ENCODE results near the gene PTGR3. TPM values are rescaled to one million over a fixed set of nuclear protein-coding genes. Genes with fewer than 3 reads are reported as not detected.

PTGR3 gene
- total and polyA plus RNA-seq, 4 donors, result 6.8 to 18.7 (median 11.4) TPM

DNA sequence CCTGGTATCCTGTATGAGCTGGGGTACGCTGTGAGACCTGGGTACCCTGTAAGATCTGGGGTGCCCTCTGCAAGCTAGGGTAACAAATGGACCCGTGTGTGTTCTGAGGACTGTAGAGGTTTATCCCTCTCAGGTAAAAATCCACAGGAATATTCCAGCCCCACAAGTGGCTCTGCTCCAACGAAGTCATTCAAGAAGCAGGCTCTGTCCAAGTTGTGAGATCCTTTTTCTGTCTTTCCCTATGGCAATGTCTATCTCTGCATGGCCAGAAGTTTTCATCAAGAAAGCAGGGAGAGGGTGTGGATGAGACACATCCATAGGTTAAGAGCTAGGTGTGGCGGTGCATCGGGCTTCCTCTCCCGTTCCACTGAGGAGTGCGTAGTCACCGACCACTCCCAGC is 43.0 kb downstream of the PTGR3 start:
- Histone ChIP-seq H3K36me3 (ENCODE audit: control insufficient read depth in 4 of 4, insufficient read depth in 3 of 4, low read depth in 1 of 4, low read length in 3 of 4) (no peaks in the 10 kb centered on the region), H3K9ac (ENCODE audit: low read depth in 1 of 2, low read length in 2 of 2) (no peak overlapping the region), H3K27me3 (ENCODE audit: control insufficient read depth in 4 of 4, insufficient read depth in 4 of 4, low read length in 3 of 4) (no peaks in the 10 kb centered on the region), H3K9me3 (ENCODE audit: control insufficient read depth in 4 of 4, low read length in 3 of 4) (no peaks in the 10 kb centered on the region), H3K27ac (ENCODE audit: low read depth in 1 of 2, low read length in 2 of 2) (no peak overlapping the region), H3K4me3 (ENCODE audit: low read depth in 1 of 3, low read length in 3 of 3) (no peak overlapping the region), H3K4me1 (ENCODE audit: control insufficient read depth in 4 of 4, insufficient read depth in 4 of 4, low read length in 3 of 4) (peaks cover 0 to 5% (median 0%) of the 10 kb centered on the region in 4 donors)
- WGBS, result 91% methylated on average over 8 of the region's 8 CpGs
- TF ChIP-seq RAD21 (IDR thresholded peaks at IDR 0.05) (no peak), TAF1 (conservative IDR thresholded peaks at IDR 0.05) (no peak)
- no peak for DNase-seq (ENCODE audit: low spot score)

DNA sequence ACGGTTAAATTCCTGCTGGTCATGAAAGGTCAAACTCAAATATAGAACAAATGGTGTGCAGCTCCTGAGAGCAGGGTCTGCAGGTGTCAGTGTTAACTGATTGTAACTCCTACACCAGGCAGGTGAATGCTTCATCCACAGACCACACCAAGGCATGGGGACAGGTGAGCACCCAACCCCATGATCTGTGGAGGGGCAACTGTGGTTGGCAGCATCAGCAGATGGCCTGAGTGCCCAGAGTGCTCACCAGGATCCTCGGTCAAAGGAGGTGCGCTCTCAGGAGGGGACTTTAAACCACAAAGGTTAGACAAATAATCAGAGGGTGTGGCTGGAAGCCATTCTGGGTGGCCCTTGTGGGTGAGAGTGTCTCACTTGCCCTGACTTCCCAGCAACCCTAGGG is 44.5 kb downstream of the PTGR3 start:
- no peak for TF ChIP-seq EGR1 (IDR thresholded peaks at IDR 0.05; ENCODE audit: low read depth in 2 of 2)
- TF ChIP-seq, protein P1, sequence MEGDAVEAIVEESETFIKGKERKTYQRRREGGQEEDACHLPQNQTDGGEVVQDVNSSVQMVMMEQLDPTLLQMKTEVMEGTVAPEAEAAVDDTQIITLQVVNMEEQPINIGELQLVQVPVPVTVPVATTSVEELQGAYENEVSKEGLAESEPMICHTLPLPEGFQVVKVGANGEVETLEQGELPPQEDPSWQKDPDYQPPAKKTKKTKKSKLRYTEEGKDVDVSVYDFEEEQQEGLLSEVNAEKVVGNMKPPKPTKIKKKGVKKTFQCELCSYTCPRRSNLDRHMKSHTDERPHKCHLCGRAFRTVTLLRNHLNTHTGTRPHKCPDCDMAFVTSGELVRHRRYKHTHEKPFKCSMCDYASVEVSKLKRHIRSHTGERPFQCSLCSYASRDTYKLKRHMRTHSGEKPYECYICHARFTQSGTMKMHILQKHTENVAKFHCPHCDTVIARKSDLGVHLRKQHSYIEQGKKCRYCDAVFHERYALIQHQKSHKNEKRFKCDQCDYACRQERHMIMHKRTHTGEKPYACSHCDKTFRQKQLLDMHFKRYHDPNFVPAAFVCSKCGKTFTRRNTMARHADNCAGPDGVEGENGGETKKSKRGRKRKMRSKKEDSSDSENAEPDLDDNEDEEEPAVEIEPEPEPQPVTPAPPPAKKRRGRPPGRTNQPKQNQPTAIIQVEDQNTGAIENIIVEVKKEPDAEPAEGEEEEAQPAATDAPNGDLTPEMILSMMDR (IDR thresholded peaks at IDR 0.05; ENCODE audit: low read depth, low read length, missing input control), result no peak
- TF ChIP-seq YY1 (IDR thresholded peaks at IDR 0.05), result no peak
- no peak for TF ChIP-seq HNF4A (conservative IDR thresholded peaks at IDR 0.05)
- TF ChIP-seq FOXA1 (IDR thresholded peaks at IDR 0.05), result no peak
- TF ChIP-seq, protein P2, sequence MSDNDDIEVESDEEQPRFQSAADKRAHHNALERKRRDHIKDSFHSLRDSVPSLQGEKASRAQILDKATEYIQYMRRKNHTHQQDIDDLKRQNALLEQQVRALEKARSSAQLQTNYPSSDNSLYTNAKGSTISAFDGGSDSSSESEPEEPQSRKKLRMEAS (IDR thresholded peaks at IDR 0.05), result no peak
- TF ChIP-seq FOXA2 (IDR thresholded peaks at IDR 0.05), result no peak
- TF ChIP-seq, protein P3, sequence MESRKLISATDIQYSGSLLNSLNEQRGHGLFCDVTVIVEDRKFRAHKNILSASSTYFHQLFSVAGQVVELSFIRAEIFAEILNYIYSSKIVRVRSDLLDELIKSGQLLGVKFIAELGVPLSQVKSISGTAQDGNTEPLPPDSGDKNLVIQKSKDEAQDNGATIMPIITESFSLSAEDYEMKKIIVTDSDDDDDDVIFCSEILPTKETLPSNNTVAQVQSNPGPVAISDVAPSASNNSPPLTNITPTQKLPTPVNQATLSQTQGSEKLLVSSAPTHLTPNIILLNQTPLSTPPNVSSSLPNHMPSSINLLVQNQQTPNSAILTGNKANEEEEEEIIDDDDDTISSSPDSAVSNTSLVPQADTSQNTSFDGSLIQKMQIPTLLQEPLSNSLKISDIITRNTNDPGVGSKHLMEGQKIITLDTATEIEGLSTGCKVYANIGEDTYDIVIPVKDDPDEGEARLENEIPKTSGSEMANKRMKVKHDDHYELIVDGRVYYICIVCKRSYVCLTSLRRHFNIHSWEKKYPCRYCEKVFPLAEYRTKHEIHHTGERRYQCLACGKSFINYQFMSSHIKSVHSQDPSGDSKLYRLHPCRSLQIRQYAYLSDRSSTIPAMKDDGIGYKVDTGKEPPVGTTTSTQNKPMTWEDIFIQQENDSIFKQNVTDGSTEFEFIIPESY (IDR thresholded peaks at IDR 0.05), result no peak
- no peak for TF ChIP-seq SP1 (IDR thresholded peaks at IDR 0.05)
- TF ChIP-seq JUND (IDR thresholded peaks at IDR 0.05), result no peak
- no peak for TF ChIP-seq GABPA (IDR thresholded peaks at IDR 0.05 in 1 of 2, conservative IDR thresholded peaks at IDR 0.05 in 1 of 2)
- TF ChIP-seq HNF4G (IDR thresholded peaks at IDR 0.05), result no peak
- TF ChIP-seq, protein P4, sequence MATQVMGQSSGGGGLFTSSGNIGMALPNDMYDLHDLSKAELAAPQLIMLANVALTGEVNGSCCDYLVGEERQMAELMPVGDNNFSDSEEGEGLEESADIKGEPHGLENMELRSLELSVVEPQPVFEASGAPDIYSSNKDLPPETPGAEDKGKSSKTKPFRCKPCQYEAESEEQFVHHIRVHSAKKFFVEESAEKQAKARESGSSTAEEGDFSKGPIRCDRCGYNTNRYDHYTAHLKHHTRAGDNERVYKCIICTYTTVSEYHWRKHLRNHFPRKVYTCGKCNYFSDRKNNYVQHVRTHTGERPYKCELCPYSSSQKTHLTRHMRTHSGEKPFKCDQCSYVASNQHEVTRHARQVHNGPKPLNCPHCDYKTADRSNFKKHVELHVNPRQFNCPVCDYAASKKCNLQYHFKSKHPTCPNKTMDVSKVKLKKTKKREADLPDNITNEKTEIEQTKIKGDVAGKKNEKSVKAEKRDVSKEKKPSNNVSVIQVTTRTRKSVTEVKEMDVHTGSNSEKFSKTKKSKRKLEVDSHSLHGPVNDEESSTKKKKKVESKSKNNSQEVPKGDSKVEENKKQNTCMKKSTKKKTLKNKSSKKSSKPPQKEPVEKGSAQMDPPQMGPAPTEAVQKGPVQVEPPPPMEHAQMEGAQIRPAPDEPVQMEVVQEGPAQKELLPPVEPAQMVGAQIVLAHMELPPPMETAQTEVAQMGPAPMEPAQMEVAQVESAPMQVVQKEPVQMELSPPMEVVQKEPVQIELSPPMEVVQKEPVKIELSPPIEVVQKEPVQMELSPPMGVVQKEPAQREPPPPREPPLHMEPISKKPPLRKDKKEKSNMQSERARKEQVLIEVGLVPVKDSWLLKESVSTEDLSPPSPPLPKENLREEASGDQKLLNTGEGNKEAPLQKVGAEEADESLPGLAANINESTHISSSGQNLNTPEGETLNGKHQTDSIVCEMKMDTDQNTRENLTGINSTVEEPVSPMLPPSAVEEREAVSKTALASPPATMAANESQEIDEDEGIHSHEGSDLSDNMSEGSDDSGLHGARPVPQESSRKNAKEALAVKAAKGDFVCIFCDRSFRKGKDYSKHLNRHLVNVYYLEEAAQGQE (IDR thresholded peaks at IDR 0.05), result no peak
- no peak for TF ChIP-seq TAF1 (conservative IDR thresholded peaks at IDR 0.05)
- TF ChIP-seq NR2F2 (IDR thresholded peaks at IDR 0.05), result no peak
- no peak for TF ChIP-seq RAD21 (IDR thresholded peaks at IDR 0.05)

More for the DNA sequence above, 44.5 kb downstream of the PTGR3 start:
- H3K4me3 ChIP-seq (ENCODE audit: low read depth in 1 of 3, low read length in 3 of 3), result no peak overlapping the region
- H3K36me3 ChIP-seq (ENCODE audit: control insufficient read depth in 4 of 4, insufficient read depth in 3 of 4, low read depth in 1 of 4, low read length in 3 of 4), result no peaks in the 10 kb centered on the region
- WGBS, result 72% methylated on average over 3 of the region's 3 CpGs
- no peaks in the 10 kb centered on the region for H3K27me3 ChIP-seq (ENCODE audit: control insufficient read depth in 4 of 4, insufficient read depth in 4 of 4, low read length in 3 of 4)
- no peaks in the 10 kb centered on the region for H3K9me3 ChIP-seq (ENCODE audit: control insufficient read depth in 4 of 4, low read length in 3 of 4)
- no peak for DNase-seq (ENCODE audit: low spot score)
- no peak overlapping the region for H3K9ac ChIP-seq (ENCODE audit: low read depth in 1 of 2, low read length in 2 of 2)
- H3K4me1 ChIP-seq (ENCODE audit: control insufficient read depth in 4 of 4, insufficient read depth in 4 of 4, low read length in 3 of 4), result peaks cover 0 to 5% (median 0%) of the 10 kb centered on the region in 4 donors
- H3K27ac ChIP-seq (ENCODE audit: low read depth in 1 of 2, low read length in 2 of 2), result no peak overlapping the region
